B cell (primary cell): Measurements from ENCODE around the gene FYB2. TPM values are rescaled to one million over a fixed set of nuclear protein-coding genes. Genes with fewer than 3 reads are reported as not detected.

Source experiments
- ATAC-seq: fragments of 200-7000 bp; cut with Tn5 transposase; one replicate; pipeline ENCODE4 v1.10.0; 2021; ENCODE audit warnings: low read depth, mild to moderate bottlenecking, moderate number of reproducible peaks, moderate library complexity
- CTCF ChIA-PET: fragments of 350-600 bp; sonication (Branson Sonifier 250); formaldehyde crosslinking; loops from one replicate; lab custom pipeline; 2021; ENCODE audit warnings: antibody characterized with exemption, inconsistent platforms; lab: Charles Lee
- POLR2A ChIA-PET: fragments of 350-600 bp; sonication (Branson Sonifier 250); formaldehyde crosslinking; loops from one replicate; lab custom pipeline; 2021; ENCODE audit warnings: antibody characterized with exemption; lab: Charles Lee
- DNase-seq: peaks from one replicate; pipeline ENCODE4 v3.0.0; 2013
- H2AFZ ChIP-seq: 2 replicates; pipeline ENCODE4 v1.6.1; 2012; ENCODE audit warnings: mild to moderate bottlenecking, low read depth, low read length; ENCODE audit not compliant: insufficient read depth, poor library complexity, severe bottlenecking
- H3K27ac ChIP-seq, 2 donors: 1 replicate in 1 of 2; 2 replicates in 1 of 2; pipeline ENCODE4 v1.5.1; 2012 to 2013; ENCODE audit warnings: low read length in 2 of 2, mild to moderate bottlenecking in 2 of 2, moderate library complexity in 1 of 2
- H3K27me3 ChIP-seq, 4 experiments: fragments of 200-600 bp in 1 of 4; sonication (generic) in 1 of 4; replicated peaks in 1 of 4; 1 replicate in 2 of 4; 2 replicates in 2 of 4; pipeline versions ENCODE4 v1.6.1 to v1.7.0; 2013 to 2016; ENCODE audit warnings: low read length in 3 of 4, mild to moderate bottlenecking in 2 of 4, mixed read lengths in 1 of 4, moderate library complexity in 1 of 4; ENCODE audit not compliant: insufficient read depth in 4 of 4, control insufficient read depth in 3 of 4; ENCODE audit errors: control extremely low read depth in 1 of 4
- H3K36me3 ChIP-seq, 2 experiments: replicated peaks in 1 of 2; 1 replicate in 1 of 2; 2 replicates in 1 of 2; pipeline versions ENCODE4 v1.6.1 to v1.7.1; 2013; ENCODE audit warnings: low read length in 1 of 2; ENCODE audit not compliant: insufficient read depth in 2 of 2, control insufficient read depth in 1 of 2; ENCODE audit errors: control extremely low read depth in 1 of 2, extremely low read depth in 1 of 2
- H3K4me1 ChIP-seq, 2 donors: fragments of 200-600 bp in 1 of 2; sonication (generic) in 1 of 2; 1 replicate in 1 of 2; 2 replicates in 1 of 2; pipeline versions ENCODE4 v1.5.1 to v1.6.1; 2013 to 2017; ENCODE audit warnings: low read length in 2 of 2; ENCODE audit not compliant: control insufficient read depth in 2 of 2, insufficient read depth in 2 of 2
- H3K4me2 ChIP-seq: replicated peaks from 2 replicates; pipeline ENCODE3; 2012; ENCODE audit warnings: mild to moderate bottlenecking, low read depth, low read length; ENCODE audit not compliant: poor library complexity, severe bottlenecking
- H3K4me3 ChIP-seq, 5 experiments: fragments of 200-600 bp in 1 of 5; sonication (generic) in 1 of 5; 1 replicate in 3 of 5; 2 replicates in 2 of 5; pipeline versions ENCODE4 v1.5.1 to v1.7.0; 2011 to 2016; ENCODE audit warnings: low read length in 4 of 5, mild to moderate bottlenecking in 4 of 5, low read depth in 2 of 5, control low read depth in 1 of 5, moderate library complexity in 1 of 5; ENCODE audit not compliant: insufficient read depth in 1 of 5; ENCODE audit errors: control extremely low read depth in 1 of 5, extremely low read depth in 1 of 5
- H3K79me2 ChIP-seq: fragments of 200-600 bp; sonication (generic); one replicate; pipeline ENCODE4 v1.6.0; 2016; ENCODE audit warnings: low read length; ENCODE audit not compliant: control insufficient read depth, insufficient read depth
- H3K9ac ChIP-seq: fragments of 200-600 bp; sonication (generic); 2 replicates; pipeline ENCODE4 v1.6.1; 2017; ENCODE audit warnings: mild to moderate bottlenecking, low read length, moderate library complexity
- H3K9me3 ChIP-seq, 3 donors: one replicate each; pipeline versions ENCODE4 v1.6.1 to v1.7.1; 2013; ENCODE audit warnings: low read length in 2 of 3; ENCODE audit not compliant: control insufficient read depth in 2 of 3, insufficient read depth in 1 of 3; ENCODE audit errors: control extremely low read depth in 1 of 3
- H4K20me1 ChIP-seq: 2 replicates; pipeline ENCODE4 v1.6.0; 2012; ENCODE audit warnings: mild to moderate bottlenecking, low read length; ENCODE audit not compliant: insufficient read depth, control insufficient read depth, poor library complexity, severe bottlenecking
- H3K27ac Mint-ChIP-seq: one replicate; pipeline ENCODE4 v1.8.0; 2021; ENCODE audit warnings: mixed read lengths
- H3K27me3 Mint-ChIP-seq: one replicate; pipeline ENCODE4 v1.8.0; 2021; ENCODE audit warnings: mixed read lengths
- H3K4me1 Mint-ChIP-seq: one replicate; pipeline ENCODE4 v1.8.0; 2021; ENCODE audit warnings: mixed read lengths
- H3K4me3 Mint-ChIP-seq: one replicate; pipeline ENCODE4 v1.8.0; 2021; ENCODE audit warnings: mixed read lengths
- H3K9me3 Mint-ChIP-seq: one replicate; pipeline ENCODE4 v1.8.0; 2022; ENCODE audit warnings: mixed read lengths; ENCODE audit not compliant: insufficient read depth
- CTCF ChIP-seq: fragments of 200-600 bp; IDR thresholded peaks from one replicate; pipeline ENCODE4 v1.8.0; 2022; ENCODE audit warnings: antibody characterized with exemption, mild to moderate bottlenecking
- EZH2 ChIP-seq: IDR thresholded peaks from 2 replicates; pipeline ENCODE4 v1.6.1; 2012; ENCODE audit warnings: borderline replicate concordance, low read depth, mild to moderate bottlenecking, moderate library complexity, low read length; ENCODE audit not compliant: insufficient read depth, poor library complexity, severe bottlenecking
- WGBS: methylation state at CpG from one replicate; pipeline ENCODE4 v1.1.5; 2013; ENCODE audit warnings: missing lambda C conversion rate; ENCODE audit not compliant: insufficient coverage; 5-methylcytosine and 5-hydroxymethylcytosine counted together
- intact Hi-C: fragments of 100-400 bp; cut with micrococcal nuclease; formaldehyde crosslinking; loops from one replicate; pipeline ENCODE4 v1.10.0; 2022
- polyA plus RNA-seq: library from polyadenylated mRNA; depleted of rRNA; stranded (reverse); fragments of >200 nt; gene quantifications from 2 replicates; pipeline ENCODE4 v1.2.3, GENCODE V29; 2012
- total RNA-seq, 2 donors: library from RNA; stranded (reverse); fragments of 120-200 nt in 1 of 2; gene quantifications; 1 replicate in 1 of 2; 2 replicates in 1 of 2; pipeline versions ENCODE4 v1.2.3 to v1.2.4, GENCODE V29; 2013 to 2022

Gene FYB2
- total and polyA plus RNA-seq, 2 donors (not counting 1 experiment from before 2014, with no cell fraction given) = not detected

- TF ChIP-seq EZH2 = no peak
- no peak for TF ChIP-seq CTCF
- peaks cover 0 to 6% (median 0%) of the 10 kb centered on the region in 4 experiments for H3K27me3 ChIP-seq
- intact Hi-C loops = no loop called here
- H2AFZ ChIP-seq = no peak overlapping the region
- no peak overlapping the region for H3K4me2 ChIP-seq
- no peaks in the 10 kb centered on the region for H3K9me3 ChIP-seq
- Mint-ChIP-seq H3K4me1 (peaks cover 2% of the 10 kb centered on the region), H3K4me3 (no peak overlapping the region), H3K27me3 (peaks cover 28% of the 10 kb centered on the region), H3K27ac (no peak overlapping the region), H3K9me3 (no peaks in the 10 kb centered on the region)
- CTCF ChIA-PET = interaction anchor here (0.7 to 1.0 kb wide), 3 partner anchors 21 to 1686 kb away, joined by 3 to 4 read pairs (median 3); no protein-coding TSS in a partner anchor
- H4K20me1 ChIP-seq = no peaks in the 10 kb centered on the region
- H3K4me1 ChIP-seq = no peaks in the 10 kb centered on the region
- no peak overlapping the region for H3K4me3 ChIP-seq
- no peak overlapping the region for H3K27ac ChIP-seq
- DNase-seq = no peak
- no peaks in the 10 kb centered on the region for H3K79me2 ChIP-seq
- no peak for ATAC-seq
- H3K36me3 ChIP-seq = no peaks in the 10 kb centered on the region
- H3K9ac ChIP-seq = no peak overlapping the region
- POLR2A ChIA-PET = no interaction called here
- 100% methylated on average over 1 of the region's 4 CpGs for WGBS
Measured at GRCh38 chr1:56830052-56830451, 10.8 kb upstream of the FYB2 start.

- H3K4me3 ChIP-seq = no peak overlapping the region
- CTCF ChIA-PET = interaction anchor here (1.4 to 1.6 kb wide), 2 partner anchors 8 to 11 kb away, joined by 3 read pairs; partner anchors contain the start of gene FYB2
- H3K27ac ChIP-seq = no peak overlapping the region
- H4K20me1 ChIP-seq = no peaks in the 10 kb centered on the region
- no peaks in the 10 kb centered on the region for H3K4me1 ChIP-seq
- H3K79me2 ChIP-seq = no peaks in the 10 kb centered on the region
- Mint-ChIP-seq H3K4me3 (no peak overlapping the region), H3K9me3 (no peaks in the 10 kb centered on the region), H3K27me3 (peaks cover 42% of the 10 kb centered on the region), H3K4me1 (peaks cover 2% of the 10 kb centered on the region), H3K27ac (no peak overlapping the region)
- TF ChIP-seq EZH2 = no peak
- no peak for TF ChIP-seq CTCF
- no peak overlapping the region for H3K4me2 ChIP-seq
- H3K9me3 ChIP-seq = no peaks in the 10 kb centered on the region
- DNase-seq = no peak
- ATAC-seq = no peak
- no peaks in the 10 kb centered on the region for H3K36me3 ChIP-seq
- H2AFZ ChIP-seq = no peak overlapping the region
- intact Hi-C loops = no loop called here
- POLR2A ChIA-PET = no interaction called here
- H3K9ac ChIP-seq = no peak overlapping the region
- H3K27me3 ChIP-seq = peaks cover 0 to 7% (median 0%) of the 10 kb centered on the region in 4 experiments
Measured at GRCh38 chr1:56827711-56828110, 8.5 kb upstream of the FYB2 start.
